Stomach (tissue), 9 donors: Measurements from ENCODE around the gene NAGS. TPM values are rescaled to one million over a fixed set of nuclear protein-coding genes. Genes with fewer than 3 reads are reported as not detected.

Source experiments
- DNase-seq, 2 donors: peaks; one replicate each; pipeline versions ENCODE4 v3.0.0 to v3.0.0-alpha.2; 2013 to 2019
- H3K27ac ChIP-seq, 5 donors: fragments of 200-600 bp in 4 of 5; sonication (generic) in 4 of 5; one replicate each; pipeline ENCODE4 v1.5.1; 2013 to 2019; ENCODE audit warnings: mild to moderate bottlenecking in 1 of 5, moderate library complexity in 1 of 5
- H3K27me3 ChIP-seq, 3 donors: fragments of 200-600 bp; sonication (generic); one replicate each; pipeline ENCODE4 v1.5.1; 2017 to 2019; ENCODE audit warnings: mixed run types in 1 of 3
- H3K36me3 ChIP-seq, 4 donors: fragments of 200-600 bp; sonication (generic); 1 replicate in 3 of 4; 2 replicates in 1 of 4; pipeline ENCODE4 v1.5.1; 2016 to 2019
- H3K4me1 ChIP-seq, 4 donors: fragments of 200-600 bp; sonication (generic); one replicate each; pipeline ENCODE4 v1.5.1; 2016 to 2019
- H3K4me3 ChIP-seq, 4 donors: fragments of 200-600 bp; sonication (generic) in 3 of 4; one replicate each; pipeline ENCODE4 v1.5.1; 2016 to 2019; ENCODE audit warnings: mild to moderate bottlenecking in 1 of 4
- H3K9me3 ChIP-seq, 4 donors: fragments of 200-600 bp; sonication (generic); one replicate each; pipeline ENCODE4 v1.5.1; 2016 to 2019
- CTCF ChIP-seq, 7 experiments: fragments of 450-650 bp in 4 of 7; fragments of 200-600 bp in 3 of 7; sonication (generic) in 3 of 7; IDR thresholded peaks; one replicate each; pipeline ENCODE4 v1.5.1; 2016 to 2019; ENCODE audit warnings: antibody characterized with exemption in 7 of 7, control low read depth in 2 of 7, mild to moderate bottlenecking in 1 of 7
- EP300 ChIP-seq: sonication (generic); formaldehyde crosslinking; IDR thresholded peaks from one replicate; pipeline ENCODE4 v1.6.1; 2017; ENCODE audit warnings: antibody characterized with exemption
- POLR2A ChIP-seq, 4 donors: fragments of 450-650 bp; IDR thresholded peaks; one replicate each; pipeline ENCODE4 v1.6.1; 2016; ENCODE audit warnings: antibody characterized with exemption in 4 of 4, control low read depth in 2 of 4, mild to moderate bottlenecking in 1 of 4, moderate library complexity in 1 of 4
- POLR2AphosphoS5 ChIP-seq, 3 donors: sonication (generic); formaldehyde crosslinking; IDR thresholded peaks; one replicate each; pipeline ENCODE4 v1.6.1; 2016; ENCODE audit warnings: antibody characterized with exemption in 3 of 3
- WGBS, 5 donors: extraction: QIAGEN DNeasy Blood & Tissue Kit in 3 of 5; methylation state at CpG; one replicate each; pipeline versions ENCODE4 v1.1.5 to v1.1.7; 2013 to 2018; 5-methylcytosine and 5-hydroxymethylcytosine counted together
- intact Hi-C: fragments of 100-400 bp; cut with DNase I; formaldehyde crosslinking; loops from one replicate; pipeline ENCODE4 v1.15.1; 2023; ENCODE audit warnings: low total_unique reads
- polyA plus RNA-seq, 3 donors: library from polyadenylated mRNA; stranded (reverse); fragments of 200-250 nt; gene quantifications; one replicate each; pipeline ENCODE4 v1.2.3, GENCODE V29; 2013
- total RNA-seq, 5 donors: library from RNA; depleted of rRNA; stranded (reverse); fragments of >200 nt; gene quantifications; one replicate each; pipeline versions ENCODE4 v1.1.0 to v1.2.3, GENCODE V29; 2014 to 2016
- donor health status: healthy with polysubstance abuse.
- donor health status: Bipolar disorder and iron deficiency.
- donor health status: healthy.

The NAGS gene
- total and polyA plus RNA-seq, 8 donors: 0.29 to 1.5 (median 0.93) TPM; not detected in 2

DNA sequence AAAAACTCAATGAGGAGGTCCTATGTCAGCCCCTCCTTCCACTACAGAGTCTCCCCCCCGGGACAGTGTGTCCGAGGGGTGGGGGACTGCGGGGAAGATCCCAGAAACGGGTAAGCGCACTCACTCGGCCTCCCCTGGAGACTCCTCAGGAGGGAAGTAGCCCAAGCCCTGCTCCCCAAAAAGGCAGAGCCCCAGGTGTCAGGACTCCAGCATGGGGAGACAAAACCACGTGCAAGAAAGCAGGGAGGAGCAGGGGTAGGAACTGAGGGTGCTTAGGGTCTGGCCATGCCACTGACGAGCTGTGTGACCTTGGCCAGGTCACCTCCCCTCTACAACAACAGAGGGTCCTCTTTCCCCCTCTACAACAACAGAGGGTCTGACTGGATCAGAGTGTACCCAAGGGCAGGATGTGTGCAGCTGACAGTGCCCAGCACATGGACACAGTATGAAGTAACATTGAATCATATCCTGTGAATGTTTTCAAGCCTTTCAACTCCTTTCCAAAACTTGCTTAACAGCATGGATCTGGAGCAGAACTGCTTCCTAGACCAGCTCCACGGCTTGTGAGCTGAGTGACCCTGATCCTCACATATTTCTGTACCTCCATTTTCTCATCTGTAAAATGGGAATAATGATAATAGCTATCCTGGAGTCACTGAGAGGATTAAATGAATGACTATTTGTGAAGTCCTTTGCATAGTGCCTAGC lies 2.1 kb upstream of the NAGS start:
- no peak overlapping the region for H3K4me3 ChIP-seq
- WGBS, 5 donors: 73 to 79% (median 76%) methylated on average over 7 to 9 of the region's 9 CpGs
- peaks cover 14 to 49% (median 25%) of the 10 kb centered on the region in 3 donors for H3K27me3 ChIP-seq
- no peak for DNase-seq
- no peak overlapping the region for H3K27ac ChIP-seq
- no peaks in the 10 kb centered on the region for H3K9me3 ChIP-seq
- no peak for TF ChIP-seq EP300
- TF ChIP-seq CTCF (IDR thresholded peaks at IDR 0.05): no peak
- TF ChIP-seq POLR2AphosphoS5 (IDR thresholded peaks at IDR 0.05): no peak
- no peak for TF ChIP-seq POLR2A (IDR thresholded peaks at IDR 0.05)
- intact Hi-C loops: no loop called here
- H3K36me3 ChIP-seq: no peaks in the 10 kb centered on the region
- H3K4me1 ChIP-seq: peaks cover 27 to 32% (median 30%) of the 10 kb centered on the region in 4 donors

DNA sequence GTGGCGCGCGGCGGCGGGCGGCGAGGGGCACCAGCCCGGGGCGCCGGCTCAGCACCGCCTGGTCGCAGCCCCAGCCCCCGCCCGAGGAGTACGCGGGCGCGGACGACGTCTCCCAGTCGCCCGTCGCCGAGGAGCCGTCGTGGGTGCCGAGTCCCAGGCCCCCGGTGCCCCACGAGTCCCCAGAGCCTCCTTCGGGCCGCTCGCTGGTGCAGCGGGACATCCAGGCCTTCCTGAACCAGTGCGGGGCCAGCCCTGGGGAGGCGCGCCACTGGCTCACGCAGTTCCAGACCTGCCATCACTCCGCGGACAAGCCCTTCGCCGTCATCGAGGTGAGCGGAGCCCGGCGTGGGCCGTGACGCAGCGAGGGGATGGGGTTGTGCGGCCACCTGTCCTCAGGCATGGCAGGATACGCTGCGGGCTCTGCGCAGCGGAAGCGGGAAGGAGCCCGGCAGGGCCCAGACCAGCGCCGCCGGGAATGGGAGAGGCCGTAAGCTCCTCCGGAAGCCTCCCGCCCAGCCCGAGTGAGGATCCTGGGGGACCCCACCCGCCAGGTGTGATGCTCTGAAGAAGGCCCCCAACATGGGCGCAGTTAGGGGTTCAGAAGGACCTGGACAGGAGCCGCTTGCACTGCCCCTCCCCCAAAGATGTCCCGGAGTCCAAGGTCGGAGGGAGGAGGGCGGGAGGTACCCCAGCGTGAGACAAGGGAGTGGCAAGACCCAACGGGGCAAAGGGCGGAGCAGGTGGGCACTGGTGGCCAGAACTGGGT lies 522 bp downstream of the NAGS start:
- H3K27ac ChIP-seq: peak overlapping the region in 1 of 5 donors; percentile 18
- H3K27me3 ChIP-seq: peaks cover 14 to 54% (median 25%) of the 10 kb centered on the region in 3 donors
- peaks cover 35 to 45% (median 41%) of the 10 kb centered on the region in 4 donors for H3K4me1 ChIP-seq
- DNase-seq: peak; percentile 36 to 72
- H3K4me3 ChIP-seq: peak overlapping the region; percentile 52 to 66 (median 57)
- WGBS, 5 donors: 1 to 4% (median 3%) methylated on average over 13 to 71 of the region's 71 CpGs
- TF ChIP-seq POLR2A (IDR thresholded peaks at IDR 0.05) (no peak), POLR2AphosphoS5 (IDR thresholded peaks at IDR 0.05) (no peak), CTCF (IDR thresholded peaks at IDR 0.05) (no peak), EP300 (no peak)
- intact Hi-C loops: no loop called here
- H3K36me3 ChIP-seq: peaks cover 0 to 7% (median 4%) of the 10 kb centered on the region in 4 donors
- H3K9me3 ChIP-seq: no peaks in the 10 kb centered on the region

- DNase-seq: peak; percentile 59 to 72
- Histone ChIP-seq H3K4me3 (peak overlapping the region; percentile 52 to 66 (median 57)), H3K36me3 (peaks cover 0 to 14% (median 10%) of the 10 kb centered on the region in 4 donors), H3K27me3 (peaks cover 14 to 54% (median 25%) of the 10 kb centered on the region in 3 donors), H3K9me3 (no peaks in the 10 kb centered on the region), H3K4me1 (peaks cover 35 to 45% (median 41%) of the 10 kb centered on the region in 4 donors), H3K27ac (peak overlapping the region in 3 of 5 donors; percentile 56 to 73 (median 66))
- TF ChIP-seq CTCF (IDR thresholded peaks at IDR 0.05) (peak in 1 of 7 experiments; percentile 17), EP300 (no peak)
- 4 to 6% (median 5%) methylated on average over 19 to 59 of the region's 59 CpGs for WGBS, 5 donors
- intact Hi-C loops: no loop called here
Measured at GRCh38 chr17:44005527-44006271, 1.3 kb downstream of the NAGS start.

- TF ChIP-seq EP300 (no peak), POLR2AphosphoS5 (IDR thresholded peaks at IDR 0.05) (no peak), CTCF (IDR thresholded peaks at IDR 0.05) (no peak), POLR2A (IDR thresholded peaks at IDR 0.05) (no peak)
- intact Hi-C loops: no loop called here
- Histone ChIP-seq H3K4me3 (peak overlapping the region; percentile 52 to 66 (median 57)), H3K27ac (peak overlapping the region; percentile 14 to 73 (median 56)), H3K9me3 (no peaks in the 10 kb centered on the region), H3K27me3 (peaks cover 14 to 54% (median 25%) of the 10 kb centered on the region in 3 donors), H3K4me1 (peaks cover 35 to 45% (median 41%) of the 10 kb centered on the region in 4 donors), H3K36me3 (peaks cover 0 to 19% (median 12%) of the 10 kb centered on the region in 4 donors)
- 1 to 5% (median 3%) methylated on average over 21 of the region's 21 CpGs for WGBS, 5 donors
- DNase-seq: no peak
Measured at GRCh38 chr17:44006272-44006597, 1.8 kb downstream of the NAGS start.
